GM18519 (cell line): ENCODE data around the gene UBA52.
"Not testable (repeated sequence)": the region's sequence is repeated elsewhere in the genome, so short reads cannot be mapped to it uniquely, and the experiment has no call there.

Experiments used
- ATAC-seq: cut with Tn5 transposase; IDR thresholded peaks from one replicate; pipeline ENCODE4 v1.9.1; 2021; ENCODE audit warnings: mild to moderate bottlenecking, moderate library complexity; ENCODE audit not compliant: unreplicated experiment, low FRiP score

UBA52 gene

DNA sequence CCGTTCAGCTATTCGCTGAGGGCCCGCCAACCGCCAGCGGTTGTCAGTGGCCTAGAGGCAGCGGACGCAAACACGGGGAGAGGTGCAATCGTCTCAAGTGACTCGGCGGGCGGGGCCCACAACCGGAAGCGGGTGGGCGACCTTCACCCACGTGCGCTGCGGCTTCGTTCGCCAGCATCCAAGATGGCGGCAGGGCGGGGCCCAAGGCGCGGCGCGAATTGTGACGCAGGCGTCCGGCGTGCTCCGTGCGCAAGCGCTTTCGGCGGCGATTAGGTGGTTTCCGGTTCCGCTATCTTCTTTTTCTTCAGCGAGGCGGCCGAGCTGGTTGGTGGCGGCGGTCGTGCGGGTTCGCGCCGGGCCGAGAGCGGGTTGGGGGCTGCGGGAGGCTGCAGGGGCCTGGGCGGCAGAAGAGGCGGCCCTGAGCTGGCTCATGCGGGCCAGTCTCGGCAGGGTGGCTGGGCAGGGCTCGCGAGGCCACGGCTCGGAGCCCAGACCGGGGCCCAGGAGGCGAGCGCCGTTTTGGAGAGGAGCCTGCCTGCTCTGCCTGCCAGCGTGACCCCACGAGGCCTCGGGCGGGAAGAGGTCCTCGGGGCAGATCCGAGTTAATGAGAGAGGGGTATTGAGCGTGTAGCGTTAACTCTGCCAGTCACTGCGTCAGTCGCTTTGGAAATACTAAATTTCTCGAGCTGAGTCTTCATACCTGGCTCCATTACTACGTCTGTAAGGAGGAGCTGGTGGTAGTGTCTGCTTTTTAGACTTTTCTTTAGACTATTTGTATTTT, at the start of gene UBA52:
TSS of gene UBA52 (plus strand) at position 294 of the 781 bp plus-strand sequence. CDS start 1,444 bp downstream, outside the sequence.
- ATAC-seq = peak; percentile 81

- ATAC-seq = peak; percentile 78
Observed at GRCh38 chr19:18522124-18522861, 49.4 kb upstream of the UBA52 start.

- not testable (repeated sequence) for ATAC-seq
Observed at GRCh38 chr19:18522862-18523440, 48.7 kb upstream of the UBA52 start.

DNA sequence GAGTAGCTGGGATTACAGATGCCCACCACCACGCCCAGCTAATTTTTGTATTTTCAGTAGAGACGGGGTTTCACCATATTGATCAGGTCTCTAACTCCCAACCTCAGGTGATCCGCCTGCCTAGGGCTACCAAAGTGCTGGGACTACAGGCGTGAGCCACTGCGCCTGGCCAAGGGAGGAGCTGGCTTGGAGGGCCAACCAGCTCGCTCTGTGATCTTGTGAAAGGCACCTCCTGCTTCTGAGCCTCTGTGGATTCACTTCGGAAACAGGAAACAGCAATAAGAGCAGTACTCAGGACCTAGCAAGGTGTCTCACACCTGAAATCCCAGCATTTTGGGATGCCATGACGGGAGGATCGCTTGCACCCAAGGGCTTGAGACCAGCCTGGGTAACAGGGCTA, 47.8 kb upstream of the UBA52 start:
- no peak for ATAC-seq

DNA sequence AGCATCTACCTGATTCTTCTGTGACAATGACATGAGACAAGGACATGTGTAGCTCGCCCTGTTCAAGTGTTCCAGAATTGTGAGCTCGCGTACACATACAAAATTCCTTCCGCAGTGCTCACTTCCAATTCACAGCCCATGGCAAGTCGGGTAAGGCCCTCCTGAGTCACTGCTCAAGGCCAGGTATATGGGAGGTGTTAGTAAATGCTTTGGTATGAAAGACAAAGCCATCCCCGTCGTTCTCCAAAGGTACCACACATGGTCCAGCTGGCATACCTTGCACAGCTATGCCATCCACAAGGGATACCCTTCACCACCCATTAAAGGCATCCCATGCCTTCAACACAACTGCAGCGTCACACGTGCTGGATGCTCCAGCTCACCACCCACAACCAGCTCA, 45.3 kb upstream of the UBA52 start:
- ATAC-seq = no peak

- ATAC-seq = no peak
Observed at GRCh38 chr19:18529782-18530181, 41.9 kb upstream of the UBA52 start.

- no peak for ATAC-seq
Observed at GRCh38 chr19:18531485-18531884, 40.2 kb upstream of the UBA52 start.

- no peak for ATAC-seq
Observed at GRCh38 chr19:18532168-18532890, 39.3 kb upstream of the UBA52 start.

DNA sequence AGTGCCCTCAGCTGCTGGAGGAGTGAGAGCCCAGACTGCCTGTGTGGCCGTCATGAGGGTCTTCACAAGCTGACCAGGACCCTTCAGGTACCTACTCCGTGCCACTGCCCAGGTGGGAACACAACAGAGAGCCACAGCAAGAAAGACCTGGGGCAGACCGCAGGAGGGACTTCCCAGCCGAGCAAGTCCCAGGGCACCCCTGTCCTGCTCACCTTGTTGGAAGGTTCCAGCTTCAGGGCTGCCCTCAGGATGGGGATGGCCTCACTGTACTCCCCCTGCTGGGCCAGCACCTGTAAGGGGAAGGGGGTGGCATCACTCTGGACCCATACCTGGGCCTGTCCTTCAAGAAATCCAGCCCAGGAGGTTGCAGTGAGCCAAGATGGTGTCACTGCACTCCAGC, 38.6 kb upstream of the UBA52 start:
- no peak for ATAC-seq

DNA sequence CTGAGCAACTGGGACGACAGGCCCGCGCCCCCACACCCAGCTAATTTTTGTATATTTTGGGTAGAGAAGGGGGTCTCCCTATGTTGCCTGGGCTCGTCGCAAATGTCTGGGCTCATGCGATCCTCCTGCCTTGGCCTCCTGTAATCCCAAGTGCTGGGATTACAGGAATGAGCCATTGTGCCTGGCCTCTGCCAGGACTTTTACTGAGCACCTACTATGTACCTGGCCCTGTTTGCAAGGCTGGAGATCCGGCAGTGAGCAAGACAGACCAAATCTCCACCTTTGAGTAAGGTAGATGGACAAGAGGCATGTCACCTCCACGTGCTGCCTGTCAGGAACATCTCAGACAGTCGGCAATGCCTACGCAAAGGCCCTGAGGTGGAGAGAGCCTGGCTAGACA, 35.2 kb upstream of the UBA52 start:
- no peak for ATAC-seq

DNA sequence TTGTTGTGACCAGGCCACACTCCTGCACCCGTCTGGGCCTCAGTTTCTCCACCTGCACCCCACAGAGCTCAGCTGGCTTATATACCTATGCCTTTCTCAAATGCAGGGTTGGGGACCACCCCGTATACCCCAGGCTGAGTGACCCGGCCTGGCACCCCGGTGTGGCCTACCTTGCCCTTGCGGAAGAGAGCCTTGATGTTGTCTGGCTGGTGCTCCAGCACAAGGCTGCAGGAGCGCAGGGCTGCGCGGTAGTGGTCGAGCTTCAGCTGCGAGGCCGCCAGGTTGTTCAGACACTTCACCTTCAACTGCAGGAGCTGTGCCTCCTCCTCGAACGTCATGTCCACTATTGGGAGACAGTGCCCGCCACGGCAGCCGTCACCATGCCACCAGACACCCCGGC, 34.2 kb upstream of the UBA52 start:
- no peak for ATAC-seq

GRCh38 chr19:18538115-18538514, 33.5 kb upstream of the UBA52 start:
- no peak for ATAC-seq

GRCh38 chr19:18539372-18539771, 32.3 kb upstream of the UBA52 start:
- ATAC-seq = no peak

GRCh38 chr19:18540200-18540599, 31.5 kb upstream of the UBA52 start:
- not testable (repeated sequence) for ATAC-seq

GRCh38 chr19:18541258-18541991, 30.2 kb upstream of the UBA52 start:
- no peak for ATAC-seq

DNA sequence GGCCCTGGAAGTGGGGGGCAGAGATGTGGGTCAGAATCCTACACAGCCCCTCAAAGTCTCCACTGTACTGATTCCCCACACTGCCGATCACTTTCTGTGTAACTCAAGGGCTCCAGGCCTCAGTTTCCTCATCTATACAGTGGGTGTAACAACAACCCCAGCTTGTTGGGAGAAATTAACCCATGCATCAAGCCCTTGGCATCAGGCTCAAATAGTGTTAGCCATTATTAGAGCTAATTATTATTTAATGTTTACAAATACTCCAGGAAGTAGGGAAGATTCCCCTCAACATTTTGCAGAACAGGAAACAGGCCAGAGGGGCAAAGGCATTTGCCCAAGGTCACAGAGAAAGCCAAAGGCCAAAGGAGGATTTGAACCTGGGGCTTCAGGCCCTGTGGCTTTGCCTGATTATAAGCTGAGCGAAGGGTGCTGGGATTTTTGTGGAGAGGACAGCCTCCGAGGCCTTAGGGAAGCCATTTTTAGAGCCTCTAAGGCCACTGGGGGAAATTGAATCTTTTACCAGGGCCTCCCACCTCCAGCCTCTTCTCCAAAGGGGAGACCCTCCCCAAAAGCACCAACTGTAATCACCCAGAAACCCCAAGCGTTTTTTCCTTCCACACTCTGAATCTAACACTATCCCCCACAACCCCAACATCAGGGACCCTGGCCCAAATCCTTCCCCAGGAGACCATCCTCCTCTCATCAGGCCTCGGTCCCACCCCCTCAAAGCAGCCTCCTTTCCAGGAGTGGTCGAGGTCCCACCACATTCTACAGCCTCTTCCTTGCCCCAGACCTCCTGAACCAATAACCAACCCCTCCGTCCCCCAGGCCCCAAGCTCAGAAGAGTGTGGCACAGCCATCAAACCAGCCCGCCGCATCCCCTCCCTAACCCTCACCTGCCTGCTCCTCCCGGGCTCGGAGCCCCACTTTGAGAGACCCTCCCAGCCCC, 29.4 kb upstream of the UBA52 start:
- no peak for ATAC-seq

DNA sequence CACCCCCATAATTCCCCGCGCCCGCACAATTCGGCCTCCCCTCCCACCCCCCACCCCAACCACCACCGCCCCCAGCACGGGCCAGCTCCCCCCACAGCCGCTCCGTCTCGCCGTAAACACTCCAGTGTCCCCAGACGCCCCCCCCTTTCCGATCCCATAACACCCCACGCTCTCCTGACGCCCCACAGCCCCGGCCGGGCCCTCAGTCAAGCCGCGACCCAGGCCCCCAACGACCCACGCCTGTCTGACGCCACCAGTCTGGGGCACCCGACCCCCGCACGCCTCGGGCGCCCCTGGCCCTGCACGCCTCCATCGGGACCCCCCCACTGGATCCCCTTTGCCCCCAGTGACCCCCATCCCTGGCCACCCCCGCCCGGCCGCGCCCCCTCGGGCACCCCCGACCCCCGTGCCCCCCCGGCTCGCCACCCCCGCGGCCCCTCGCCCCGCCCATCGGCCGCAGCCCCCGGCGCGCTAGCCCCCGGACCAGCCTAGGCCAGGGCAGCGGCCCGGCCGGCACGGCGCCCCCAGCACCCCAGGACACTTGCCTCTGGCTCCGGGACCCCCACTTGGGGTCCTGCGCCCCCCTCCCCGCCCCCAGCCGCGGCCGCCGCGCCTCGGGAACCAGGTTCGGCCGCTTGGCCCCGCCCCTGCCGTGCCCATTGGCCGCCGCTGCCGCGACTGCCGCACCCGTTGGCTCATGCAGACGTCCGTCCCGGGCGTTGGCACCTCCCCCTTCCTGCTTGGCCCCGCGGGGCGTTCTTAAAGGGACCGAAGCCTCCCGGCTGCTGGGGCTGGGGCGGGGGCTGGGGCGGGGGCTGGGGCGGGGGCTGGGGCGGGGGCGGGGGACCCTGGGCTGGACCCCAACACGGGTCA, 28.5 kb upstream of the UBA52 start, which contains the start of gene FKBP8:
TSS of gene FKBP8 (minus strand) at position 633 of the 873 bp plus-strand sequence. CDS start 1,603 bp downstream, outside the sequence.
- peak; percentile 83 for ATAC-seq
